ENCODE measurements around the gene VTI1A.

Gene VTI1A

GRCh38 chr10:112755446-112756234 lies 308.6 kb downstream of the VTI1A start:
- in situ Hi-C loops (cut with MboI; ENCODE audit: low pct_unique_long_range_greater_than_20kb, low sequenced_read_pairs, unreplicated experiment) = no loop called here
- DNase-seq (ENCODE audit: low spot score) = no peak
- no peak for TF ChIP-seq CTCF (IDR thresholded peaks at IDR 0.05; ENCODE audit: extremely low read depth, insufficient read depth, missing control alignments)

GRCh38 chr10:112756235-112756527 lies 309.2 kb downstream of the VTI1A start:
- DNase-seq (ENCODE audit: low spot score) = no peak
- no peak for TF ChIP-seq CTCF (IDR thresholded peaks at IDR 0.05; ENCODE audit: extremely low read depth, insufficient read depth, missing control alignments)
- in situ Hi-C loops (cut with MboI; ENCODE audit: low pct_unique_long_range_greater_than_20kb, low sequenced_read_pairs, unreplicated experiment) = no loop called here

- TF ChIP-seq CTCF (IDR thresholded peaks at IDR 0.05; ENCODE audit: extremely low read depth, insufficient read depth, missing control alignments) = no peak
- in situ Hi-C loops (cut with MboI; ENCODE audit: low pct_unique_long_range_greater_than_20kb, low sequenced_read_pairs, unreplicated experiment) = no loop called here
- no peak for DNase-seq (ENCODE audit: low spot score)
Measured at GRCh38 chr10:112758961-112759360, 311.9 kb downstream of the VTI1A start.

GRCh38 chr10:112759496-112759895 lies 312.5 kb downstream of the VTI1A start:
- TF ChIP-seq CTCF (IDR thresholded peaks at IDR 0.05; ENCODE audit: extremely low read depth, insufficient read depth, missing control alignments) = no peak
- in situ Hi-C loops (cut with MboI; ENCODE audit: low pct_unique_long_range_greater_than_20kb, low sequenced_read_pairs, unreplicated experiment) = no loop called here
- DNase-seq (ENCODE audit: low spot score) = no peak

GRCh38 chr10:112761256-112761655 lies 314.2 kb downstream of the VTI1A start:
- in situ Hi-C loops (cut with MboI; ENCODE audit: low pct_unique_long_range_greater_than_20kb, low sequenced_read_pairs, unreplicated experiment) = no loop called here
- no peak for TF ChIP-seq CTCF (IDR thresholded peaks at IDR 0.05; ENCODE audit: extremely low read depth, insufficient read depth, missing control alignments)
- DNase-seq (ENCODE audit: low spot score) = no peak

- no peak for DNase-seq (ENCODE audit: low spot score)
- TF ChIP-seq CTCF (IDR thresholded peaks at IDR 0.05; ENCODE audit: extremely low read depth, insufficient read depth, missing control alignments) = no peak
- in situ Hi-C loops (cut with MboI; ENCODE audit: low pct_unique_long_range_greater_than_20kb, low sequenced_read_pairs, unreplicated experiment) = no loop called here
Measured at GRCh38 chr10:112763916-112764520, 317.0 kb downstream of the VTI1A start.
